Cardiac muscle cell (in vitro differentiated cells and primary cell): Measurements from ENCODE around the gene ZSCAN5B. TPM values are rescaled to one million over a fixed set of nuclear protein-coding genes. Genes with fewer than 3 reads are reported as not detected.

Experiments
- DNase-seq, 2 donors: peaks; one replicate each; pipeline versions ENCODE4 v3.0.0 to v3.0.0-alpha.2; 2010 to 2017; ENCODE audit warnings: low read depth in 1 of 2, low spot score in 1 of 2
- H3K27ac ChIP-seq: fragments of 200-600 bp; sonication (generic); 2 replicates; pipeline ENCODE4 v1.5.1; 2016
- H3K27me3 ChIP-seq: fragments of 200-600 bp; sonication (generic); 2 replicates; pipeline ENCODE4 v1.6.0; 2016; ENCODE audit warnings: control low read depth
- H3K36me3 ChIP-seq: fragments of 200-600 bp; sonication (generic); 2 replicates; pipeline ENCODE4 v1.5.1; 2016; ENCODE audit warnings: control low read depth
- H3K4me1 ChIP-seq: fragments of 200-600 bp; sonication (generic); 2 replicates; pipeline ENCODE4 v1.8.1; 2017; ENCODE audit warnings: low read depth, mild to moderate bottlenecking, mixed run types
- H3K4me3 ChIP-seq: fragments of 200-600 bp; sonication (generic); 2 replicates; pipeline ENCODE4 v1.5.1; 2016; ENCODE audit warnings: mild to moderate bottlenecking
- H3K9me3 ChIP-seq: fragments of 200-600 bp; sonication (generic); 2 replicates; pipeline ENCODE4 v1.5.1; 2017; ENCODE audit warnings: low read depth, mild to moderate bottlenecking, control low read depth
- CTCF ChIP-seq: IDR thresholded peaks from 2 replicates; pipeline ENCODE4 v1.5.1; 2012; ENCODE audit warnings: low read depth, mild to moderate bottlenecking, low read length
- polyA plus RNA-seq: library from polyadenylated mRNA; unstranded; fragments of >200 nt; fragmentation: Nextera tagmentation; extraction: Ambion mirVana; gene quantifications from 2 replicates; pipeline ENCODE4 v1.2.1, GENCODE V29; 2016
- total RNA-seq: library from RNA; depleted of rRNA; stranded (reverse); fragments of >200 nt; gene quantifications from 2 replicates; pipeline ENCODE4 v1.2.3, GENCODE V29; 2016

Gene ZSCAN5B
- total and polyA plus RNA-seq, 2 experiments from 2014 or later: not detected

- Histone ChIP-seq H3K27ac (no peak overlapping the region), H3K36me3 (no peaks in the 10 kb centered on the region), H3K4me1 (no peaks in the 10 kb centered on the region), H3K27me3 (no peaks in the 10 kb centered on the region), H3K4me3 (no peak overlapping the region), H3K9me3 (no peaks in the 10 kb centered on the region)
- no peak for DNase-seq
- no peak for TF ChIP-seq CTCF
These were observed 23.5 kb downstream of the ZSCAN5B start for GRCh38 chr19:56174086-56174485.

GRCh38 chr19:56170261-56170660 lies 27.3 kb downstream of the ZSCAN5B start:
- no peak overlapping the region for H3K4me3 ChIP-seq
- TF ChIP-seq CTCF: no peak
- no peaks in the 10 kb centered on the region for H3K27me3 ChIP-seq
- H3K9me3 ChIP-seq: no peaks in the 10 kb centered on the region
- no peak overlapping the region for H3K27ac ChIP-seq
- H3K36me3 ChIP-seq: no peaks in the 10 kb centered on the region
- peak in 1 of 2 donors; percentile 10 for DNase-seq
- H3K4me1 ChIP-seq: no peaks in the 10 kb centered on the region

- Histone ChIP-seq H3K4me1 (no peaks in the 10 kb centered on the region), H3K9me3 (no peaks in the 10 kb centered on the region), H3K27ac (no peak overlapping the region), H3K27me3 (no peaks in the 10 kb centered on the region), H3K4me3 (no peak overlapping the region), H3K36me3 (no peaks in the 10 kb centered on the region)
- TF ChIP-seq CTCF: no peak
- peak; percentile 23 to 74 for DNase-seq
These were observed 30.5 kb downstream of the ZSCAN5B start for GRCh38 chr19:56167064-56167578.

GRCh38 chr19:56163097-56163496 lies 34.5 kb downstream of the ZSCAN5B start:
- no peaks in the 10 kb centered on the region for H3K9me3 ChIP-seq
- no peak overlapping the region for H3K27ac ChIP-seq
- H3K4me3 ChIP-seq: no peak overlapping the region
- no peaks in the 10 kb centered on the region for H3K4me1 ChIP-seq
- no peak for TF ChIP-seq CTCF
- no peaks in the 10 kb centered on the region for H3K27me3 ChIP-seq
- DNase-seq: no peak
- H3K36me3 ChIP-seq: no peaks in the 10 kb centered on the region

- DNase-seq: peak in 1 of 2 donors; percentile 37
These were observed 35.3 kb downstream of the ZSCAN5B start for GRCh38 chr19:56162258-56162657.

More at GRCh38 chr19:56162258-56162657, 35.3 kb downstream of the ZSCAN5B start:
- Histone ChIP-seq H3K4me1 (no peaks in the 10 kb centered on the region), H3K27me3 (no peaks in the 10 kb centered on the region), H3K36me3 (no peaks in the 10 kb centered on the region), H3K9me3 (no peaks in the 10 kb centered on the region), H3K27ac (no peak overlapping the region), H3K4me3 (no peak overlapping the region)
- TF ChIP-seq CTCF: no peak
